HG02938 (cell line): ENCODE results near the gene TDRD9.

ENCODE experiments used
- ATAC-seq: cut with Tn5 transposase; IDR thresholded peaks from one replicate; pipeline ENCODE4 v1.9.1; 2021; ENCODE audit warnings: mild to moderate bottlenecking, moderate library complexity; ENCODE audit not compliant: unreplicated experiment

TDRD9 gene

GRCh38 chr14:104090071-104090748 is 162.0 kb downstream of the TDRD9 start:
- no peak for ATAC-seq

GRCh38 chr14:104091061-104091926 is 163.0 kb downstream of the TDRD9 start:
- ATAC-seq, result no peak

GRCh38 chr14:104091927-104092771 is 163.9 kb downstream of the TDRD9 start:
- no peak for ATAC-seq

DNA sequence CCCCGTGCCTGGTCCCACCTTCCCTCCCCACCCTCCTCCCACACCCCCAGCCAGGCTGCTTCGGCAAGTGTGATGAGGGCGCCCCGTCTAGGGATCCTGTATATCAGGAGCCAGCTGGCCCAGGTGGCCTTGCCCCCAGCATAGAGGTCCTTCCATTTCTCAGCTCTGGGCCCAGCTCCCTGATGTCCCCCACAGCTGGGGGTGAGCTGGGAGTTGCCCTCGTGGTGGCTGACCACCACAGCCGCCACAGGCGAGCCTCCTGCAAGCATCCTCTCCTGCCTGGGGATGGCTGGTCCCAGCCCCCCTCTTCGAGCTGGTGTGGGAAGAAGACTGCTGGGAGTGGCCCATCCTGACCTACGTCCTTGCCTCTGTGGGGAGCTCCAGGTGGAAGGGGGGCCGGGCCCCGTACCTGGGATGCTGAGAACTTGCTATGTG is 164.7 kb downstream of the TDRD9 start:
- no peak for ATAC-seq

DNA sequence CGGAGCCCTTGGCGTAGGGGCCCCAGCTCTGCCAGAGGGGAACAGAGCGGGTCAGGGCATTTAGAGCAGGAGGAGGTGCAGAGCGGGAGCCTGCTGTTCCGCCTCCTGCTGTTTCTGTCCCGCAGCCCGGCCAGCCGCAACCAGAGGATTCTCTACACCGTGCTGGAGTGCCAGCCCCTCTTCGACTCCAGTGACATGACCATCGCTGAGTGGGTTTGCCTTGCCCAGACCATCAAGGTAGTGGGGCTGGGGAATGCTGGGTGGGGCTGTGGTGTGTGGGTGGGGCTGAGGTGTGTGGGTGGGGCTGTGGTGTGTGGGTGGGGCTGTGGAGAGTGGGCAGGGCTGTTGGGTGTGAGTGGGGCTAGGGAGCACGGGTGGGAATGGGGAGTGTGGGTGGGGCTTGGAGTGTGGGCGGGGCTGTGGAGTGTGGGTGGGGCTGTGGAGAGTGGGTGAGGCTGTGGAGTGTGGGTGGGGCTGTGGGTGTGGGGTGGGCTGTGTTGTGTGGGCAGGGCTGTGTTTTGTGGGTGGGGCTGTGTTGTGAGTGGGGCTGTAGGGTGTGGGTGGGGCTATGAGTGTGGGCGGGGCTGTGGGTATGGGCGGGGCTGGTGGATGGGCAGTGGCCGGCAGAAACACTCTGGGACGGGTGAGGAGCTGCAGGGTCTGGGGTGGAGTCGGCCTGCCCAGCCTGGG is 165.3 kb downstream of the TDRD9 start:
- ATAC-seq, result no peak

DNA sequence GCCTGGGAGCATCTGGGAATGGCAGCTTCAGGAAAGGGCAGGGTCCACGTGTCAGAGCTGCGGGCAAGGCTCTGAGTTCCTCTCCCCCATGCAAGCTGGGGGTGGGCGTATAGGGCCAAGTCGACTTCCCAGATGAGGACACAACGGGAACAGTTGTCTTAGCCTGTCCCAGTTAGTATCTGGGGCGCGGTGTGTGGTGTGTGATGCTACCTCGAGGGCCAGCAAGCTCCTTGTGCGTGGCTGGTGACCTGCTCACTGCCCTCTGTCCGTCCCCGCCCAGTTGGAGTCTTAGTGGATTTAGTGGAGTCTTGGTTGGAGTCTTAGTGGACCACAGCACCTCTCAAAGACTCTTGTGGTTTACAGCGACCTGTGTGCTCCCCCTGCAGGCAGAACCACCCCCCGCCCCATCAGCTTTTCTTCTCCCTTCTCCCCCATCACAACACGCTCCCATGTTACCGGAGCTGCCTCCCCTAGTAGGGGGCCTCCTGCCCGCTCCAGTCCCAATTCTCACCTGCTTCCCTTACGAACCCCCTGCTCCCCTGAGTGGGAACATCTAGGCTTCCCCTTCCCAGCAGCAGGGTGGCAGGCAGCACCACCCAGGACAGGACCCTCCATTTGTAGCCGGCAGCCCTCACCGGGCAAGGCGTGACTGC is 165.9 kb downstream of the TDRD9 start:
- ATAC-seq, result no peak

DNA sequence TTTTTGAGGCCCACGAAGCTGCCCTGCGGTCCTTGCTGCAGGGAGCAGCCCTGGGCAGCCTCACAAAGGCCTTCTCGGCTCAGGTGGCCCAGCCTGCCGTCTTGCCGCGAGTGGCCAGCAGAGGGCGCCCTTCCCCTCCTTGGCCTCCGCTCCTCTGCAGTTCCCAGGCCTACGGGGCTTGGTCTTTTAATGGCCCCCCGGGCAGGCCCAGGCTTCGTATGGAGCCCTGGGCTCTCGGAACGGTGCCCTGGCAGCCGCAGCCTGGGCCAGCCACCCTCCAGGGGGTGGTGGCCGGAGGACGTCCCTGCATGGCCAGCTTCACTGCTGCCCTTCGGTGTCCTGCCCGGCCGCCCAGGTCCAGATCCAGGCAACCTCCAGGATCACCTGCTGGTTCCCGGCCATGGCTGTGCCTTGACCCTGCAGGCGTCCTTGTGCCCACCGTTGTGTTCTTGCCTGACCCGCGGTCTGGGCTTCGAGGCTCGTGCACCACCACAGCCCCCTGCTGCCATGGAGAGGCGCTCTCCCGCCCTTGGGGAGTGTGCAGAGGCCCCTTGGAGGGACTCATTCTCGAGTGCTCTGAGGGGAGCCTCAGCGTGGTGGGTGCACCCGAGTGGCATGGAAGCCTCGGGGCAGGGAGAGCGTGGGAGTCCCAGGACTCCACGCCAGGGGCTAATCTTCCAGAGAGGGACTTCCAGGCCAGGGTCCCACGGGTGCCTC is 166.6 kb downstream of the TDRD9 start:
- ATAC-seq, result no peak

DNA sequence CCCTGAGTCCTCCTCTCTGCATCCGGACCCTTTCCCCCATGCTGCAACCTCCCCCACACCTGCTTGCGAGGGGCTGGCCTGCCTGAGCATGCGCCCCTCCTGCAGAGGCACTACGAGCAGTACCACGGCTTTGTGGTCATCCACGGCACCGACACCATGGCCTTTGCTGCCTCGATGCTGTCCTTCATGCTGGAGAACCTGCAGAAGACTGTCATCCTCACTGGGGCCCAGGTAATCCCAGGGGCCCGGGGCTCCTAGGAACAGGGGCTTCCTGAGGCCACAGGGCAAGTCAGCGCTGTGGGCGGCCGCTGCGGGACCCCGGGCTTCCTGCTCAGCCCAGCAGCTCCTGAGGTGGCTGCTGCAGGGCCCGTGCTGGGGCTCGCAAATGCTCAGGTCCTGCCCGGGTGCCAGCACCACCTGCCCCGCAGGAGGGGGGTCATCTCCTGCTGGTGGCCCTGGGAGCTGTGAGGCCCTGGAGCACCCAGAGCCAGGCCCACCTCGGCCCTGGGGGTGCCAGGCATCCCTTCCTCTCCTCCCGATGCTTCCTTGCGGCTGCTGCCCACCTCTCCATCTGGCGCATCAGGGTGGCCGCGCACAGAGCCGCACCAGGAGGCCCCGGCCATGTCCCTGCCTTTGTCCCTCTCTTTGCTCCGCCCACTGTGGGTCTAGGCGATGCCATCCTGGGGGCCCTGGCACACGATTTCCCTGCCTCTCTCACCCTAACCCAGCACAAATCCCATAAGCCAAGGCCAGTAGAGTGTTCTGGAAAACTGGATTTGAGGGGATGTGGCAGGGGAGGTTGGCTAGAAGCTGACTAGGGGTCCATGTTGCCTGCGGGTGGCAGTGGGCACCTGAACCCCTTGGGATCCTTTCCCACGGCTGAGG is 167.4 kb downstream of the TDRD9 start:
- ATAC-seq, result no peak

DNA sequence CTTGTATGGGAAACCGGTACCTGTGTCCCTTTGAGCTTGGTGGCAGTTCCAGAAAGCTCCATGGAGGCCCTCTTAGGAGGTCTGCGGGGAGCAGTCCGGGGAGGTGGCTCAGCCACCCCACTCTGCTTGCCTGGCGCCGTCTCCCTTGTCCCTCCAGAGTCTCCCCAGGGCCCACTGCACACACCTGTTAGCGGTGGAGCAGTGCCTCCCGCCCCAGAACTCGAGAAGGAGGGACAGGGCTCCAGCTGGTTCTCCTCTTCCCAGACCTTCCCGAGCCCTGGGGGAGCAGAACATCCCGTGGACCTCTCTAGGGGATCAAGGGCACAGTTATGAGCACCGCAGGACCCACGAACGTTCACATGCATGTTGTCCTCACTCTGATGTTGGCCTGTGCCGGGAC is 168.1 kb downstream of the TDRD9 start:
- ATAC-seq, result no peak

- no peak for ATAC-seq
These were observed 168.8 kb downstream of the TDRD9 start for GRCh38 chr14:104096751-104097700.

DNA sequence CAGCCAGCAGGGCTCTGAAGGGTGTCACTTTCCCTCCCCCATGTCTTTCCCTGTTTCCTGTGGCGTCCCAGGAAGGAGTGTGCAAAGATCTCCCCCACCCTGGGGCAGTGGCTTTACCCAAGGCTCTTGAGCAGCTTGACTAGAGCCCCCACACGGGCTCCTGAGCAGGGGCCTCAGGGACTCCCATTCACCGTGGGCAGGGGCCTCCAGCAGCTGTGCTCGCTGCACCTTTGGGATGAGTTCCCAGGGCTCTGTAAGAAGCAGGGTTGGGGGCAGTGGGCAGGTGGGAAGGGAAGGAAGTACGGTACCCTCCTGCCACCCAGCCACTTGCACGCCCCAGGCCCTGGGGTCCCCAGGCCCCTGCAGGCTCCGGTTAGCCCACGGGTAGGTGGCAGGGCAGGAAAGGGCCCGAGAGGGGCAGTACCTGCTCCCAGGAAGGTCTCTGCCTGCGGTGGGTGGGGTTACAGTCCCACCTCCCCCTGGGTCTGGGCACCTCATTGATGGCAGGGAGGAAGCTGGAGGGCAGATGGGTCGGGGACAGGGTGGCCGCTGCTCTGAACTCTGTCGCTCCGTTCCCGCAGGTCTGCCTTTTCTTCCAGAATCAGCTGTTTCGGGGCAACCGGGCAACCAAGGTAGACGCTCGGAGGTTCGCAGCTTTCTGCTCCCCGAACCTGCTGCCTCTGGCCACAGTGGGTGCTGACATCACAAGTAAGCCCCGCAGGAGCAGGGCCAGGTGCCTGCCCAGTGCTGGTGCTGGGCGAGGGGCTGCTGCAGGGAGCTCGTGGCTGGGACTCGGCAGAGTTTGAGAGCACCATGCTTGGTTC is 170.2 kb downstream of the TDRD9 start:
- no peak for ATAC-seq

DNA sequence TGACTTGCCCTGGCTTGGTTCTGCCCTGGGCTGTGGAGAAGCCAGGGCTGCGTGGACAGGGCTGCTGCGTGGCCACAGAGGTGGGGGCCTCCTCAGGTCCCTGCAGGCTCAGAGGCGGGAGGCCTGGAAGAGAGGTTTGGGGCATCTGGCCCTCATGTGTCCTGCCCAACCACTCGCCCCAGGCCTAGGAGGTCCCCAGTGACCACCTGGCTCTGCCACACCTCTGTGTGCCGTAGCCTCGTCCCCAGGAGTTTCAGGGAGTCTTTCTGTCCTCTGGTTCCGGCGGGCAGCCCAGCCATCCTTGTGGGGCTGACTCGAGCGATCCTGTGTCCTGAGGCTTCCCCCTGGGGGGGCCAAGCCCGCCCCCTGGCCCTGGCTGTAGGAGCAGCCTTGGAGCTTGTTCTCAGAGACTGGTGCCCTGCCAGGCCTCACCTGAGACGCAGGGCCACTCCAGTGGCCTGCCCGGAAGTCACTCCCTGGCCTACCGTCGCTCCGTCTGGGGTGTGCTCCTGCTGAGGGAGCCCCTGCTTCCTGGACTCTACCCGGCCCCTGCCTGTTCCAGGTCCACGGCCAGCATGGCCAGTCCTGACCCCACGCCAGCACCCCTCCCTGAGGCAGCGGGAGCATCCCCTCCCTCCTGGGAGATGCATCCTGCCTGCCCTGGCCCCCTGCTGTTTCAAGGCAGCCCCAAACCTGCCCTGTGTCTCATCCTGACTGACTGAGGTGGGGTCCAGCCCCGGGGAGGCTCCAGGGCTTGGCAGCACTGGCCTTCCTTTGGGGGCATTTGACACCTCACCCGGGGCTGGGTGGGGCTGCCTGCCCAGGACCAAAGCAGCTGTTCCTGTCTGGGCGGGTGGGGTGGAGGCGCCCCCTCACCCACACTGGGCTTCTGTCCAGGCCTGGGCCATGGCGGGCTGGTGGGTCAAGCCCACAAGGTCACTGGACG is 171.1 kb downstream of the TDRD9 start:
- ATAC-seq, result no peak

DNA sequence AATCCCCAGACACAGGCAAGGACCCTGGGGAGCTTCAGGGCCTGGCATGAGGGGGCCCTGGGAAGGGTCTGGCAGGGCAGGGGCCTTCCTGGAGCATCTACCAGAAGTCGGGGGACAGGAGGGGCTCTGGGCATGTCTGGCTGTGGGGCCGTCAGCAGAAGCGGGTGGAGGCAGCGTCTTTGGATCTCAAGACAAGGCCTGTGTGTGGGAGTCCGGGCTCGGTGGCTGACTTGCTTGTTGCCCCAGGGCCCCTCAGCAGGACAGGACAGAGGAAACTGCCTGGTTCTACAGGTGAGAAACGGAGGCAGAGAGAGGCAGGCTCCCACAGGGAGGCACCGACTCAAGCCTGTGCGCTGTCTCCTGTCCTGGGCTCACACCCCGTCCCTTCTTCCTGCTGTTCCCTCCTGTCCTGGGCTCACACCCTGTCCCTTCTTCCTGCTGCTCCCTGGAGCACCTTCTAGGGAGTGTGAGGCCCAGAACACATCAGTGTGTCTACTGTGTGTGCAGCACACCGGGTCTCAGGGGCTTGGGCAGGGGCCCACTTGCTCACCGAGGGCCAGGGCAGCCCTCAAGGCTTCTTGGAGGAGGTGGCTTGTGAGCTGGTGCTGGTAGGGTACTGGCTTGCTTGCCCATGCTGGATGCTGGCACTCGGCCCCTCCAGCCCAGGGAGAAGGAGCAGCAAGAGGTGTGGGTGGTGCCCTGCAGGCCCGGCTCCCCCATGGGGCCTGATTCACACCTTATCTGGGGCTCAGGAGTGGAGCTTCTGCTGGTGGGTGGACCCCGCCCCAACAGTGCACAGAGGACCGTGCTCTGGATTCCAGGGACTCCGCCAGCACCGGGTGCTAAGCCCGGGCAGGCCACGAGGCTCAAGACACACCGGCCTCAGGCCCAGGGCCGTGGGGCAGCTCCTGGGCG is 172.2 kb downstream of the TDRD9 start:
- no peak for ATAC-seq

DNA sequence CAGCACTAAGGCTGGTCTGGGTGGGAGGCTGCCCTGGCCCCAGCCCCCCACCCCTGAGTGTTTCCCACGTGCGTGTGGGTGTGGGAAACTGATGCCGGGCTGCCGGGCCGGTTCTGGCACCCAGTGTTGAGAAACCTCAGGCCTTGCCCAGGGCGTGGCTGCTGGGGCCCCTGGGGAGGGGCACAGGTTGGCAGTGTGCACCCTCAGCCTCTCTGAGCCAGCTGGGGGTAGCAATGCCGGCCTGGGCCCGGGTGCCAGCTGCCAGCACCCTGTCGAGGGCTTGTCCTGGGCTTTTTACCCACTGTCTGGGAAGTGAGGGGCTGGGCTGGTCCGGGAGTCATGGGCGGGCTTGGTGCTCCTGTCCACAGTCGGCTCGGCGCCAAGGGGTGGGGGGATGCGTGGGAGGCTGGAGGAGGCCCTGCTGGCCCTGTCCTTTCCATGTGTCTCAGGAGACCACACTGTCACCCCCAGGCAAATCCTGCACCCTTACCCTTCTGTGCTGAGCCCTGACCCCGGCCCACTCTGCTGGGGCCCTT is 172.9 kb downstream of the TDRD9 start:
- no peak for ATAC-seq
